ENCODE results near the gene PSMC1.
A peak's percentile ranks its signal among the peaks of the same experiment; 100 is the strongest.
"Not testable (repeated sequence)": the region's sequence is repeated elsewhere in the genome, so short reads cannot be mapped to it uniquely, and the experiment has no call there.

Gene PSMC1

GRCh38 chr14:90256354-90257131 lies at the start of gene PSMC1:
Gene PSMC1, plus strand, starts transcription at chr14:90256553. Its CDS starts 45 bp downstream, at chr14:90256598.
- peak within 1 kb of the TSS; percentile 96 for H3K4me3 ChIP-seq (ENCODE audit: low read depth, low read length)
- TF ChIP-seq CTCF (IDR thresholded peaks at IDR 0.05; ENCODE audit: low read depth, low read length): no peak

DNA sequence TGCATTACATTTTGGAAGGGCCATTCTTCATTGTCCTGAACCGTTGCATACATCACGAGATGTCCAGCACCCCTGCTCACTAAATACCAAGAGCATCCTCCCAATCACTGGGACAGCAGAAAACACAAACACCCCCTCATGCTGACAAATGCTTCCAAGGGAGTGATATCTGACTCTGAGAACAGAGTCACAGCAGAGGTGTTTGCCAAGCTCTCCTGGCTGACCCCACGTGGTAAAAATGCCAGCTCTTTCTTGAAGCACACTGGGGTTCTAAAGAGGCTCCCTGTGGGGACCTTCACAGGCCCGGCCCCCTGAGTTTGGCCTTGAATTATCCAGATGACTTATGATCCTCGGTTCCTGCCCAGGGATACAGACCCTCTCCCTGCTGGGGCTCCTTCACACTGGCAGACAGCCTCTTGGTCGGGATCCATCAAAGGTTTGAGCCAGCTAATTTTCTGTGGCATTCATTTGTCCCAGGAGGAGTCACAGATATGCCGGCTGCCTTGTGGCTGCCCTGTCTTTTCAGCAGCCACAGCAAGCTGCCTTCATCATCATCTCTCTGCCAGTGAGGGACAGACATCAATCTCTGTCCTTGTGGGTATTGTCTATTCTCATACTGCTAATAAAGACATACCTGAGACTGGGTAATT lies 43.1 kb upstream of the PSMC1 start:
- TF ChIP-seq CTCF (IDR thresholded peaks at IDR 0.05; ENCODE audit: low read depth, low read length): no peak
- no peak overlapping the region for H3K4me3 ChIP-seq (ENCODE audit: low read depth, low read length)

GRCh38 chr14:90228478-90228877 lies 27.9 kb upstream of the PSMC1 start:
- H3K4me3 ChIP-seq (ENCODE audit: low read depth, low read length): no peak overlapping the region
- TF ChIP-seq CTCF (IDR thresholded peaks at IDR 0.05; ENCODE audit: low read depth, low read length): no peak

DNA sequence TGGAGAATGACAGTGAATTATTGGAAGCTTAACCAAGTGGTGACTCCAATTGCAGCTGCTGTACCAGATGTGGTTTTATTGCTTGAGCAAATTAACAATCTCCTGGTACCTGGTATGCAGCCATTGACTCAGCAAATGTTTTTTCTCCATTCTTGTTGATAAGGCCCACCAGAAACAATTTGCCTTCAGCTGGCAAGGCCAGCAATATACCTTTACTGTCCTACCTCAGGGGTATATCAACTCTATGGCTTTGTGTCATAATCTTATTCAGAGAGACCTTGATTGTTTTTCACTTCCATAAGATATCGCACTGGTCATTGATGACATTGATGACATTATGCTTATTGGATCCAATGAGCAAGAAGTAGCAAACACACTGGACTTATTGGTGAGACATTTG lies 26.4 kb upstream of the PSMC1 start:
- H3K4me3 ChIP-seq (ENCODE audit: low read depth, low read length): not testable (repeated sequence)

DNA sequence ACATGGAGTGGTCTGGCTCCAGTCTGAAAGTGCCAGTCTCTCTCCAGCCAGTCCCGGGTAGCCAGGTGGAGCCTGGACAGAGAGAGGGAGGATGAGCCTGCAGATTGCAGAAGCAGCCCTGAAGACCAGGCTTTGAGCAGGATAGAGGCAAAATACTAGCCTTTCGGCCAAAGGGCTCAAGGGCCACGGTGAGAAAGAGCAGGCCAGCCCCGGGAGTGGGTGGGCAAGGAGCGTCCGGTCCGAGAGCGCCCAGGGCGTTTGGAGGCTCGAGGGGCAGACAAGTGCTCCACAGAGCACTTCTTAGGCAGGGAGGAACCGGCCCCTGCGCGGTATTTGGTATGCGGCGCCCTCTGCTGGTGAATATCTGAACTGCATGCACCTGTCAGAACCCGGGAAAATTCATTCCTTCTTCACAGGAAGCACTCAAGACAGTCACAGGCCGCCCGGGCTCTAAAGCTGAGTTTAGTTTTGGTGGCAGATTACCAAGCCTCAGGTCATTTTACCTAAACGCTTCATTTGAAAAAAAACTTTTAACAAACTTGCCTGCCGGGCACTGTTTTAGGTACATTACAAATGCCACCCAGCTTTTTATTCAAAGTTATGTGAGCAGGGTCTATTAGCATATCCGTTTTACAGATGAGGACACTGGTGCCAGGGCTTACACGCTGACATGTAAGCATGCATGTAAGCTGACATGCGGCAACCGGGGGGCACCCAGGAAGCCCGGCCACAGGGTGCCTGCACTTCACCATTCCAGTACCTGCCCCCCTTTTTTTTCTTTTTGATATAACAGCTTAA lies 21.0 kb upstream of the PSMC1 start:
- peak; percentile 79 for TF ChIP-seq CTCF (IDR thresholded peaks at IDR 0.05; ENCODE audit: low read depth, low read length)
- H3K4me3 ChIP-seq (ENCODE audit: low read depth, low read length): no peak overlapping the region

GRCh38 chr14:90239139-90239538 lies 17.2 kb upstream of the PSMC1 start:
- no peak for TF ChIP-seq CTCF (IDR thresholded peaks at IDR 0.05; ENCODE audit: low read depth, low read length)
- H3K4me3 ChIP-seq (ENCODE audit: low read depth, low read length): no peak overlapping the region

DNA sequence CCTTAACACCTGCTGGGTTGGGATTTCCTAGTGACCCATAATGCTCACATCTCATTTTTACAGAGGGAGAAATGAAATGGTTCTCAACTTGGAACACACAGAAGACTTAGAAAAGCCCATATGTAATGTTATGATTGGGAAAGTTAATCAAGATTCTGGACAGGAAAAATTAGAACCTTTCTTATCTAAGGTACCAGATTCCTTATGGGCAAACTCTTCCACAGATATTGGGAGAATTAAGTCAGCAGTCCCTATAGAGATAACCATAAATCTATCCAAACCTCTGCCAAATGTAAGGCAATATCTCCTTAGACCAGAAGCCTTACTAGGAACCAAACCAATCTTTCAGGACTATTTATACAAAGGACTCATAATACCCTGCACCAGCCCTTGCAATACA lies 13.9 kb upstream of the PSMC1 start:
- TF ChIP-seq CTCF (IDR thresholded peaks at IDR 0.05; ENCODE audit: low read depth, low read length): no peak
- H3K4me3 ChIP-seq (ENCODE audit: low read depth, low read length): no peak overlapping the region

Measured in WI38 (cell line).